Renal pelvis (tissue), 4 donors: Measurements from ENCODE around the gene HERPUD2. TPM values are rescaled to one million over a fixed set of nuclear protein-coding genes. Genes with fewer than 3 reads are reported as not detected.
"Not testable (repeated sequence)": the region's sequence is repeated elsewhere in the genome, so short reads cannot be mapped to it uniquely, and the experiment has no call there.

Source experiments
- DNase-seq: peaks from one replicate; pipeline ENCODE4 v3.0.0-alpha.2; 2013
- polyA plus RNA-seq, 3 donors: library from polyadenylated mRNA; unstranded; fragments of 120-200 nt; gene quantifications; one replicate each; pipeline ENCODE4 v1.2.1, GENCODE V29; 2013; ENCODE audit not compliant: insufficient read length in 3 of 3

The HERPUD2 gene
- polyA plus RNA-seq, 3 donors = 27.4 to 42.6 (median 35.2) TPM

- no peak for DNase-seq
Measured at GRCh38 chr7:35717013-35717412, 22.1 kb upstream of the HERPUD2 start.

DNA sequence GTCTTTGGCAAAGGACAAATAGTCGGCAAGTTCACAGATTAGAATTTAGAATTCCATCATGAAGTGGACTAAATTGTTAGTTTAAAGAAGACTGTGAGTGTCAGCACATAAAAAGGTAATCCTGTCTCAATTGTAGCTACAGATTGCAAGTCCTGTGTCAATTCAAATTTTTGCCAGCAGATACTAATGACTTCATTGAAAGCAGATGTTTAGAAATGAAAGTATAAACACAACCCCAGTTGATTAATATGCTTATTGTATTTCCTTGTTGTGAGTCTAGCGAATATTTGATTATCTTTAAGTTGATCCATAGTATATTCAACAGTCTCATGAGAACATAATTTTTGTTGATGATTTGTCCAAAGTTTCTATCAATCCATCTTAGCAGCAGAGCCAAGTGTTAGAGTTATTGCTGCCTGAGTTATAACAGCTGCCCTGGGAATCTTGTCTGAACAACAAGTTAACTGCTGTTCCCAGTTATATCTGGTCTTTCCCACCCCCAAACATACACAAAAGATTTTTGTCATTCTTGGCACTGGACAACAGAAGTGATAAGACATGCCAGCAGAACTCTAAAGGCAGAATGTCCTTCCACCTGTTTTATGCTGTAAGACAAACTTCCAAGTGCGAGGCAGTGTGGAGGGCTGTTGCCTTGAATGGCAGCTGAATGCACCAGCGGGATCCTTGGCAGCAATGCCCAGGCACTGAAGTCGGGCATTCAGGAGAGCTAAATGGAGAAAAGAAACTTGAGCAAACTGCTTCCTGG is 21.3 kb upstream of the HERPUD2 start:
- DNase-seq = no peak

DNA sequence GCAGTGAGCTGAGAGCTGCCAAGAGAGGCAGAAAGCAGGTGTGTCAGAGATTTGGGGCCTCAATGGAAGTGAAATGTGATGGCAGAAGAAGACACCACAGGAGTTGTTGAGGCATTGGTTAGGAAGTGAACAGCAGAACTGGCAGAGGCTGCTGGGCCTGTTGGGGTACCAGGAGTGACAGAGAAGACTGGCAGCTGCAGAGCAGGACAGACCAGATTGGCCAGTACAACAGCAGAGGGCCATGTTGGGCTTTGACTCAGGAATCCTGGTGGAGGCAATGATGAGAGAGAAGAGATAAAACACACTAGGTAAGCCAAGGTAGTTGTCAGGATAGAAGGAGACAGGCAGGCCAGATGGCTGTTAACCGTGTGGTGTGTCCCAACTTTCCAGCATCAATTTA is 19.9 kb upstream of the HERPUD2 start:
- no peak for DNase-seq

DNA sequence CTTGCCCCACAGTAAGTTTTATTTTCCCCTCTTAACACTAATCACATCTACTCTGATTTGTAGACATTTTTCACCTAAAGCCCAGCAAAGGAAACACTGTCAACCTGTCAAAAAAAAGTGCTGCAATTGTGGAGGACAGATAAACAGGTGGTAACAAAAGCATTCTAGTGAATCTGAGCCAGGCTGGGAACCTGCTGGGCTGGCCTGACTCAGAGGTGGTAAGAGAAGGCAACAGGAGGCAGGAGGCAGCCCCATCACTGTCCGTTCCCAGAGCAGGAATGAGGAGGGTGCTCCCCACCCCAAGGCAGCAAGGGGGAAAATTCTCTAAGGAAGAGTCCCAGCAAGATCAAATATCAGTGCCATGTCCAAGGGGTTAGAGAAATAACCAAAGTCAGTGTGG is 19.5 kb upstream of the HERPUD2 start:
- DNase-seq = no peak

- no peak for DNase-seq
Measured at GRCh38 chr7:35712563-35713226, 17.8 kb upstream of the HERPUD2 start.

DNA sequence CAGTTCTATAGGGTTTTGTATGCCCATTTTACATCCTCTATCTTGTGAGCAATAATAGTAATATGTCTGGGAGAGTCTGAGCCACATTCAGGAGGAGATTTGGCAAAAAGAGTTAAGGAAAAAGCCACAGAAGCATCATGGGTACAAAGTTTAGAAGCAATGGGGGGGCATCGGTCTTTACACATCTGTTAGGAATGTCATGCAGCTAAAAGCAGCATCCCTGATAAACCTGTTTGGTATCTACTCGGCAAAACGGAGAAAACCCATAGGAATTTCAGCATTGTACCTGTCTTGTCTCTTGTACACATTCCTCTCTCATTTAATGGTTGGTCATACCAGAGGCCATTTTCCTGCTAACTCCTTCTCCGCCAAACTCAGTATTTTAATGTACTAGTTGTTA is 12.5 kb upstream of the HERPUD2 start:
- DNase-seq = no peak

GRCh38 chr7:35705932-35706461 is 11.1 kb upstream of the HERPUD2 start:
- DNase-seq = no peak

DNA sequence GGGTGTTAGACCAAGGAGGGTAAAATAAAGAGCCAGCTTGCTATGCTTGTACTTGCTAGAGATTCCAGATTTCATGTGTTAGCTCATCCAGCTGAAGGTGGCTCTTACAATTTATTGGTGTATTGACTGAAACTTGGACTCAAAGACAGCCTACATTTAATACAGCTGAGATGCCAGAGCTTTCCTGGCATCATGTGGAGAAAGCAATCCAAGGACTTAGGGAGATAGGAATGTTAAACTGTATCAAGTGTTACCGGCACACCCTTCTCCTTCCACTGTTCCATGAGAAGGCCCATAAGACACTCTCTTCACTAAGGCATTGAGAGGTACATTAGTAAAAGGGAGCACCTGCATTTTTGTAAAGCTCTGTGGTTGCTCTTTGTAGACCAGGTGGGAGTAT is 9.3 kb upstream of the HERPUD2 start:
- DNase-seq = no peak

DNA sequence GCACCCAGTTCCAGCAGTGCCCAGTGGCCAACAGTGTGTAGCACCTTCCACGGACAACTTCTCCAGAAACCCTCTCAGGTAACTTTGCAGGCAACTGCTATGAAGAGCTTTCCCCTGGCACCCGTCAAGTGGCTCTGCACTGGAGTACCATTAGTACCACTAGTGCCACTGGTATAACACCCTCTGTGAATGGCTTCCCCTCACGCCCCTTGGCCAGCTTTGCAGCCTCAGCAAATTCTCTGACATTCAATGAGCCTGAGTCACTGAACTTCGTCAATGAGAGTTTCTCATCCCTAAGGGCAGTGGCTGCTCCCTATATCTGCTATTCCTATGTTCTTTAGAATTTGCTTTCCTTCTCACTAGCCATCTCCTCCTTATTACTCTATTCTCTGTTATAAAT is 7.6 kb upstream of the HERPUD2 start:
- DNase-seq = no peak

- no peak for DNase-seq
Measured at GRCh38 chr7:35701287-35701900, 6.5 kb upstream of the HERPUD2 start.

DNA sequence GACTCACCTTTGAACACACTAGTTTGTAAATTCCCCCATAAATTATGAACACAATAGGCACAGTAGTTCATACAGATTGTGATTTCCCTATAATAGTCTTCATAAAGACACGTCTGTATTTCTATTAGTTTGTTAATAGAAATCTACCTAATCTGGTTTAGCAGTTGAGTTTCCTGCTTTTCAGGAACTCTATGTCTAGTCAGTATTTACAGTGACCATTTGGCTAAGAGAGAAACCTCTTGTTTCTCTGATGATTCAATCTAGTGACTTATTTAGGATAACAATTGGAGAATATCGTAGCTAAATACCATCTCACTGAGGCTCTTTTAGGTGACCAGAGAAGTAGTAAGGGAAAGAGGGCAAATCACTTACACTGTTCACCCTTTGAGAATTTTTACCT is 5.9 kb upstream of the HERPUD2 start:
- DNase-seq = no peak

DNA sequence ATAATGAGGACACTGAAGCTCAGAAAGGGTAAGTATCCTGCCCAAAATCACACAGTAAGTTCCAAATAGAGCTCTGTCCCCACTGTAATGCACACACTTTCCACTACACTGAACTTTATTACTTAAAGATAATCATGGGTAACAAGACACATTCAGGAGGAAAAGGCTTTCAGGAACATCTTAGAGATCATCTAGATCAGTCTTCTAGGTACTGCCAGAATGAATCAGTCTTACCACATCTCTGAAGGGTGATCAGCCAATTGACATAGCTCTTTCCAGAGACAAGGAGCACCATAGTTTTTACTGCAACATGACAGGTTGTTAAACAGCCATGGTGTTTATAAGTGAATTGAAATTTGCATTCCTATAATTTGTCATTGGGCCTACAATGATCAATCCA is 5.4 kb upstream of the HERPUD2 start:
- DNase-seq = no peak

- no peak for DNase-seq
Measured at GRCh38 chr7:35699796-35700305, 4.9 kb upstream of the HERPUD2 start.

DNA sequence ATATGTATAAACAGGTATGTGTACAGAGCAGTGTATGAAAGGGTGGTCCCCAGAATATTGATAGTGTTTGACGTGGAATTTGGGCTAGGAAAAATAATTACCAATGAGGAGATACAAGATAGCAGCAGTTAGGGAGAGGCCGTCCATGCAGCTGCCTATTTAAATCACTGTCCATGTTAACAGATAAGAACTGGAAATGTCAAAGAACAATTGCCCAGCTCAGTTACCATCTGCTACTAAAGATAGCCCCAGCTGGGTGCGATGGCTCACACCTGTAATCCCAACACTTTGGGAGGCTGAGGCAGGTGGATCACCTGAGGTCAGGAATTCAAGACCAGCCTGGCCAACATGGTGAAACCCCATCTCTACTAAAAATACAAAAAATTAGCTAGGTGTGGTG is 3.4 kb upstream of the HERPUD2 start:
- not testable (repeated sequence) for DNase-seq

- DNase-seq = no peak
Measured at GRCh38 chr7:35697414-35698175, 2.7 kb upstream of the HERPUD2 start.

DNA sequence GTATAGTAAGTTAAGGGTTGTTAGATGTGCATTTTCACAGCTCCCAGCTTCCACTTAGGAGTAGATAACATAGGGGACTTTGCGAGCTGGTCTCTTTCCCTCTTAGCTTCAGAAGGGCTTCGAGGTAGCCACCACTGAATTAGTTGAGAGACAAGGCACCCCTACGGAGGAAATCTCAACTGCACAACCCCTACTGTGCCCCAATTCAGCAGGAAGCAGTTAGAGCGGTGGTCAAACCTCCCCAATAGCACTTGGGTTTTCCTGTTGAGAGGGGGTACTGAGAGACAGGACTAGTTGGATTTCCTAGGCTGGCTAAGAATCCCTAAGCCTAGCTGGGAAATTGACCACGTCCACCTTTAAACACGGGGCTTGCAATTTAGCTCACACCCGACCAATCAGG is 1.1 kb upstream of the HERPUD2 start:
- DNase-seq = no peak

GRCh38 chr7:35695473-35695850 is 527 bp upstream of the HERPUD2 start:
- DNase-seq = no peak

GRCh38 chr7:35694161-35694783 is 663 bp downstream of the HERPUD2 start:
- DNase-seq = no peak

DNA sequence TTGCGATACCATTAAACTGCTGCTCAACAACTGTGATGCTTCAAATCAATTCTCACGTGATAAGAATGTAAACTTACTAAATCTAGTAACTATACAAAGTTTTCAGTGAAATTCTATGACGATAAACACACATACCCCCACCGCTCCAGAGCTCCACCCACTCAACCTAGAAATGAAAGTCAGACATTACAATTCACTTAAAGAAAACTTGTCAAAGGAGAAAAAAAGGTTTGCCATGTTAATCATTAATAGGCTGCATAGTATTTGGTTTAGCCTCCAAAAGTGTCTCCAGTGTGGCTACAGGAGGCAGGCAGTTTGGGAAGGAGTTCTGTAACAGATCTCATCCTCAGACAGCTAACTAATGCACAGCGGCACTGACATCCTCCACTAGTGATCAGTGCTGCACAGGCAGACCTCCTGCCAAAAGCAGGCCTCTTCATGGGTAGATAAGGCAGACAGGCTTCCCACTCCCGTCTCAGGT is 3.1 kb downstream of the HERPUD2 start:
- no peak for DNase-seq

- DNase-seq = no peak
Measured at GRCh38 chr7:35691366-35691765, 3.6 kb downstream of the HERPUD2 start.

DNA sequence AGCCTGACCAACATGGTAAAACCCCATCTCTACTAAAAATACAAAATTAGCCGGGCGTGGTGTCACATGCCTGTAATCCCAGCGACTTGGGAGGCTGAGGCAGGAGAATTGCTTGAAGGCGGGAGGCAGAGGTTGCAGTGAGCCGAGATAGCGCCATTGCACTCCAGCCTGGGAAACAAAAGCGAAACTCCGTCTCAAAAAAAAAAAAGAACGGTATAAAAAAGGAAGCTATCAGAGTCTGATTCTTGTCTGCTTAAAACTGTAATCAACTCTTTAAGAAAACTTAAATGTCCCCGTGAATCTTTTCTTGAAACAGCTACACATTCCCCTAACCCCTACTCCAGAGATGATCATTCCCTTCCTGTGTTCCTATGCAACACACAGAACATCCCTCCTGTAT is 4.3 kb downstream of the HERPUD2 start:
- not testable (repeated sequence) for DNase-seq
